ENCODE data around the gene ALKBH6. TPM values are rescaled to one million over a fixed set of nuclear protein-coding genes. Genes with fewer than 3 reads are reported as not detected.

ALKBH6 gene
- total RNA-seq, 1 donor from 2014 or later, result 11.8 TPM

GRCh38 chr19:35978271-35978670 is 35.7 kb downstream of the ALKBH6 start:
- no peaks in the 10 kb centered on the region for H3K4me1 ChIP-seq
- no peaks in the 10 kb centered on the region for H3K36me3 ChIP-seq
- H3K4me3 ChIP-seq, result no peak overlapping the region
- no peaks in the 10 kb centered on the region for H3K9me3 ChIP-seq (replicated peaks)
- DNase-seq, result no peak
- intact Hi-C loops (cut with micrococcal nuclease), result no loop called here
- no peak for TF ChIP-seq CTCF (IDR thresholded peaks at IDR 0.05; ENCODE audit: borderline replicate concordance)
- peaks cover 86% of the 10 kb centered on the region for H3K27me3 ChIP-seq (ENCODE audit: low read depth)
- H3K27ac ChIP-seq (replicated peaks), result no peak overlapping the region

GRCh38 chr19:35977446-35978222 is 36.4 kb downstream of the ALKBH6 start:
- no peak for DNase-seq
- Histone ChIP-seq H3K27me3 (ENCODE audit: low read depth) (peaks cover 85% of the 10 kb centered on the region), H3K4me1 (no peaks in the 10 kb centered on the region), H3K4me3 (no peak overlapping the region), H3K27ac (replicated peaks) (no peak overlapping the region), H3K36me3 (no peaks in the 10 kb centered on the region), H3K9me3 (replicated peaks) (no peaks in the 10 kb centered on the region)
- no peak for TF ChIP-seq CTCF (IDR thresholded peaks at IDR 0.05; ENCODE audit: borderline replicate concordance)
- intact Hi-C loops (cut with micrococcal nuclease), result no loop called here

- Histone ChIP-seq H3K4me1 (no peaks in the 10 kb centered on the region), H3K9me3 (replicated peaks) (no peaks in the 10 kb centered on the region), H3K36me3 (no peaks in the 10 kb centered on the region), H3K27me3 (ENCODE audit: low read depth) (peaks cover 69% of the 10 kb centered on the region), H3K27ac (replicated peaks) (no peak overlapping the region), H3K4me3 (no peak overlapping the region)
- no peak for DNase-seq
- TF ChIP-seq CTCF (IDR thresholded peaks at IDR 0.05; ENCODE audit: borderline replicate concordance), result no peak
- intact Hi-C loops (cut with micrococcal nuclease), result no loop called here
Observed at GRCh38 chr19:35975608-35976214, 38.3 kb downstream of the ALKBH6 start.

- TF ChIP-seq CTCF (IDR thresholded peaks at IDR 0.05; ENCODE audit: borderline replicate concordance), result no peak
- Histone ChIP-seq H3K4me3 (no peak overlapping the region), H3K27me3 (ENCODE audit: low read depth) (peaks cover 48% of the 10 kb centered on the region), H3K27ac (replicated peaks) (no peak overlapping the region), H3K36me3 (no peaks in the 10 kb centered on the region), H3K9me3 (replicated peaks) (no peaks in the 10 kb centered on the region), H3K4me1 (no peaks in the 10 kb centered on the region)
- intact Hi-C loops (cut with micrococcal nuclease), result no loop called here
- no peak for DNase-seq
Observed at GRCh38 chr19:35973487-35973886, 40.5 kb downstream of the ALKBH6 start.

- no peak overlapping the region for H3K4me3 ChIP-seq
- no peaks in the 10 kb centered on the region for H3K36me3 ChIP-seq
- DNase-seq, result no peak
- H3K9me3 ChIP-seq (replicated peaks), result no peaks in the 10 kb centered on the region
- H3K4me1 ChIP-seq, result no peaks in the 10 kb centered on the region
- H3K27me3 ChIP-seq (ENCODE audit: low read depth), result peaks cover 48% of the 10 kb centered on the region
- intact Hi-C loops (cut with micrococcal nuclease), result no loop called here
- no peak overlapping the region for H3K27ac ChIP-seq (replicated peaks)
- TF ChIP-seq CTCF (IDR thresholded peaks at IDR 0.05; ENCODE audit: borderline replicate concordance), result no peak
Observed at GRCh38 chr19:35966771-35967170, 47.2 kb downstream of the ALKBH6 start.
